Measurements from ENCODE around the gene NDRG2. TPM values are rescaled to one million over a fixed set of nuclear protein-coding genes. Genes with fewer than 3 reads are reported as not detected.

NDRG2 gene
- total and polyA plus RNA-seq, 9 of the 15 experiments (the other 6 are each of a cell fraction or from before 2014, with no cell fraction given), result 10.1 to 105 (median 41.0) TPM

- TF ChIP-seq GTF2E2 (tag; IDR thresholded peaks at IDR 0.05) (no peak), NEUROD1 (IDR thresholded peaks at IDR 0.05; ENCODE audit: borderline replicate concordance, low read depth, low read length, partially characterized antibody) (peak; percentile 89), GABPA (tag; conservative IDR thresholded peaks at IDR 0.05; ENCODE audit: low read depth) (peak; percentile 99), CTCF (IDR thresholded peaks at IDR 0.05 in 2 of 3, conservative IDR thresholded peaks at IDR 0.05 in 1 of 3; ENCODE audit: insufficient read depth in 2 of 3, low read depth in 1 of 3, low read length in 3 of 3) (peak; percentile 54 to 62 (median 59)), ZBTB12 (CRISPR knock-in tag; IDR thresholded peaks at IDR 0.05) (no peak), NCOA1 (IDR thresholded peaks at IDR 0.05; ENCODE audit: low read depth) (no peak; the same call in 1 of the 2 replicates), FOS (IDR thresholded peaks at IDR 0.05; ENCODE audit: extremely low read depth, insufficient read length) (peak; percentile 95), THRAP3 (IDR thresholded peaks at IDR 0.05; ENCODE audit: borderline replicate concordance) (no peak), TCFL5 (CRISPR knock-in tag; conservative IDR thresholded peaks at IDR 0.05) (no peak), DMBX1 (CRISPR knock-in tag; IDR thresholded peaks at IDR 0.05; ENCODE audit: borderline replicate concordance) (no peak), ELF1 (tag; IDR thresholded peaks at IDR 0.05) (0 out of 2 replicates have a peak, but pooled peaks have one; percentile 9), ETV5 (CRISPR knock-in tag; IDR thresholded peaks at IDR 0.05; ENCODE audit: low read depth) (peak; percentile 44; the same call in 1 of the 2 replicates), NFRKB (IDR thresholded peaks at IDR 0.05; ENCODE audit: low read depth) (peak; percentile 80), MYC (IDR thresholded peaks at IDR 0.05; ENCODE audit: low read depth, low read length) (no peak), MYC (CRISPR knock-in tag; IDR thresholded peaks at IDR 0.05; ENCODE audit: borderline replicate concordance, low read depth) (no peak), MAX (CRISPR knock-in tag; IDR thresholded peaks at IDR 0.05) (peak; percentile 60; the same call in 1 of the 2 replicates), SIN3A (IDR thresholded peaks at IDR 0.05; ENCODE audit: borderline replicate concordance in 2 of 2, control insufficient read depth in 1 of 2, low read depth in 2 of 2, low read length in 2 of 2) (peak in 1 of 2 experiments; percentile 48; a peak in 2 of 4 replicates), ZBTB9 (CRISPR knock-in tag; IDR thresholded peaks at IDR 0.05) (no peak), POLR2B (IDR thresholded peaks at IDR 0.05; ENCODE audit: low read depth, partially characterized antibody) (peak; percentile 56), ZNF277 (CRISPR knock-in tag; IDR thresholded peaks at IDR 0.05; ENCODE audit: borderline replicate concordance) (no peak), ZNF354B (CRISPR knock-in tag; IDR thresholded peaks at IDR 0.05) (no peak)
Measured at GRCh38 chr14:20989787-20990600, 34.9 kb downstream of the NDRG2 start, which contains the start of gene METTL17 (continued).

Data from K562 (cell line).